NCI-H2171 (cell line): ENCODE data around the gene ICAM5.

Experiments
- DNase-seq: peaks from one replicate; lab custom pipeline; 2025; lab: John Stamatoyannopoulos, UW

ICAM5 gene

DNA sequence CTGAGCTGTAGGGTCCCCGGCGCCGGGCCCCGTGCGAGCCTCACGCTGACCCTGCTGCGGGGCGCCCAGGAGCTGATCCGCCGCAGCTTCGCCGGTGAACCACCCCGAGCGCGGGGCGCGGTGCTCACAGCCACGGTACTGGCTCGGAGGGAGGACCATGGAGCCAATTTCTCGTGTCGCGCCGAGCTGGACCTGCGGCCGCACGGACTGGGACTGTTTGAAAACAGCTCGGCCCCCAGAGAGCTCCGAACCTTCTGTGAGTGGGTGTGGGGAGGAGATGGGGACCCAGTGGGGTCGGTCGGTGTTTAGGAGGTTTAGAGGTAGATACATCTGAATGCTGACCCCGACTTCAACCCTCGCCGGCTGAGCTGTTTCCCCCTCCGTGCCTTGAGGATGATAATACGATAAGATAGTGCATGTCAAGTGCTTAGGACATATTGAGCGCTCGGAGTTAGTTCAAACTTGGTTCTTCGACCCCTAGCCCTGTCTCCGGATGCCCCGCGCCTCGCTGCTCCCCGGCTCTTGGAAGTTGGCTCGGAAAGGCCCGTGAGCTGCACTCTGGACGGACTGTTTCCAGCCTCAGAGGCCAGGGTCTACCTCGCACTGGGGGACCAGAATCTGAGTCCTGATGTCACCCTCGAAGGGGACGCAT, 1.9 kb downstream of the ICAM5 start:
- DNase-seq: no peak

DNA sequence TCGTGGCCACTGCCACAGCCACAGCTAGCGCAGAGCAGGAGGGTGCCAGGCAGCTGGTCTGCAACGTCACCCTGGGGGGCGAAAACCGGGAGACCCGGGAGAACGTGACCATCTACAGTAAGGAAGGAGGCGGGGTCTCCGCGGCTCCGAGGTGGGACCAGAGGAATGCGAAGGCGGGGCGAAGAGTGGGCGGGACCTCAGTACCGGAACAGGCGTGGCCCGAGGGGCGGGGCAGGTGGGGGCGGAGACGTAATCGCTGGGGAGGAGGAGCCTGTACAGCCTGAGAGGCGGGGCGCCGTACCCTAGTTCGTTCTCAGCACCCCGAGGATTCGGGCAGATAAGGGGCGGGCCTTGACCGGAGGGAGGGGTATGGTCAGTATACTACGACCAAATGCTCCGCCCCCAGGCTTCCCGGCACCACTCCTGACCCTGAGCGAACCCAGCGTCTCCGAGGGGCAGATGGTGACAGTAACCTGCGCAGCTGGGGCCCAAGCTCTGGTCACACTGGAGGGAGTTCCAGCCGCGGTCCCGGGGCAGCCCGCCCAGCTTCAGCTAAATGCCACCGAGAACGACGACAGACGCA, 2.5 kb downstream of the ICAM5 start:
- no peak for DNase-seq

DNA sequence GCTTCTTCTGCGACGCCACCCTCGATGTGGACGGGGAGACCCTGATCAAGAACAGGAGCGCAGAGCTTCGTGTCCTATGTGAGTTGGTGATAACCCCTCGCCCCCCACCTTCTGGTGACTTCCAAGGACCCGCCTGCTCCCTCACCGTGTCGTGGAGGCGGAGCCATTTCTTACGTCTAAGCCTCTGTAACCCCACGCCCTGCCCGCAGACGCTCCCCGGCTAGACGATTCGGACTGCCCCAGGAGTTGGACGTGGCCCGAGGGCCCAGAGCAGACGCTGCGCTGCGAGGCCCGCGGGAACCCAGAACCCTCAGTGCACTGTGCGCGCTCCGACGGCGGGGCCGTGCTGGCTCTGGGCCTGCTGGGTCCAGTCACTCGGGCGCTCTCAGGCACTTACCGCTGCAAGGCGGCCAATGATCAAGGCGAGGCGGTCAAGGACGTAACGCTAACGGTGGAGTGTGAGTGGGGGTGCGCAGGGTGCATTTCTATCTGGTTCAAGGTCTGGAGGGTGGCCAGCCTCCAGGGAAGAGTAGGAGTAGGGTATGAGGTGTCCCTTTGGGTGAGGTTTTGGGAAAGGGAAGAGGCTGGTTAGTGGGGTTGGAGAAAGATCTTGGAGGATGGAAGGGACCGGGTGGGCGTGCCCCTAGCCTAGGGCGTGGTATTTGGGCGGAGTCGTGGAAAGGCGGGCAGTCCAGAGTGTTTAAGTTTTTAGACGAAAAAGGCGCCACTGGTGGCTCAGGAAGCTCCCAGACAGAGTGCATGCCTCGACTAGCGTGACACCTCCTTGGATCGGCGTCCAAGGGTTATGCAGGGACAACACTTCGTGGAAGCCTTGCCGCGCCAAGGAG, 3.3 kb downstream of the ICAM5 start:
- DNase-seq: no peak

DNA sequence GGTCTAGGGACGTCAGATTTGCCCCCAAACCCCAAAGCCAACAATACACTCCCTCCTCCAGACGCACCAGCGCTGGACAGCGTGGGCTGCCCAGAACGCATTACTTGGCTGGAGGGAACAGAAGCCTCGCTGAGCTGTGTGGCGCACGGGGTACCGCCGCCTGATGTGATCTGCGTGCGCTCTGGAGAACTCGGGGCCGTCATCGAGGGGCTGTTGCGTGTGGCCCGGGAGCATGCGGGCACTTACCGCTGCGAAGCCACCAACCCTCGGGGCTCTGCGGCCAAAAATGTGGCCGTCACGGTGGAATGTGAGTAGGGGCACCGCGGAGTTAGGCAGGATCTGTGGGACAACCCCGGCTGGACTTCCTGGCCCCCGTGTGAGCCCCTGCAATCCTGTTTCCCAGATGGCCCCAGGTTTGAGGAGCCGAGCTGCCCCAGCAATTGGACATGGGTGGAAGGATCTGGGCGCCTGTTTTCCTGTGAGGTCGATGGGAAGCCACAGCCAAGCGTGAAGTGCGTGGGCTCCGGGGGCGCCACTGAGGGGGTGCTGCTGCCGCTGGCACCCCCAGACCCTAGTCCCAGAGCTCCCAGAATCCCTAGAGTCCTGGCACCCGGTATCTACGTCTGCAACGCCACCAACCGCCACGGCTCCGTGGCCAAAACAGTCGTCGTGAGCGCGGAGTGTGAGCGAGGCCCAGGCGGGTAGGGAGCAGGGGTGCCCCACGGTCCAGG, 4.0 kb downstream of the ICAM5 start:
- no peak for DNase-seq

DNA sequence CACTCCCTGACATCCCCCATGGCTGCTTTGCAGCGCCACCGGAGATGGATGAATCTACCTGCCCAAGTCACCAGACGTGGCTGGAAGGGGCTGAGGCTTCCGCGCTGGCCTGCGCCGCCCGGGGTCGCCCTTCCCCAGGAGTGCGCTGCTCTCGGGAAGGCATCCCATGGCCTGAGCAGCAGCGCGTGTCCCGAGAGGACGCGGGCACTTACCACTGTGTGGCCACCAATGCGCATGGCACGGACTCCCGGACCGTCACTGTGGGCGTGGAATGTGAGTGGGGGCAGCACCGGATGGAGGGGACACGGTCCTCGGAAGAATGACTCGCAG, 4.6 kb downstream of the ICAM5 start:
- no peak for DNase-seq

DNA sequence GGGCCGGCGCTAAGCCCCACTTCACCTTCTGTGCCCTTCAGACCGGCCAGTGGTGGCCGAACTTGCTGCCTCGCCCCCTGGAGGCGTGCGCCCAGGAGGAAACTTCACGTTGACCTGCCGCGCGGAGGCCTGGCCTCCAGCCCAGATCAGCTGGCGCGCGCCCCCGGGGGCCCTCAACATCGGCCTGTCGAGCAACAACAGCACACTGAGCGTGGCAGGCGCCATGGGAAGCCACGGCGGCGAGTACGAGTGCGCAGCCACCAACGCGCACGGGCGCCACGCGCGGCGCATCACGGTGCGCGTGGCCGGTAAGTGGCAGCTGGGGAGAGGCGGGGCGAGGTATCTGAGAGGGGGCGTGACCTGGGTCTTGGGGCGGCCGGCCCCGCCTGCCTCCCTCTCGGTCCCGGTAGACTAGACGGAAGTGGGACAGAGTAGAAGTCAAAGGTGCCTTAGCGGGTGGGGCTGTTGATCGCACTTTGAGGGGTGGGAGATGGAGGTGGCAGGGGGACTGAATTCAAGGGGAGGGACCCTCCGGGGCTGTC, 5.6 kb downstream of the ICAM5 start:
- no peak for DNase-seq

DNA sequence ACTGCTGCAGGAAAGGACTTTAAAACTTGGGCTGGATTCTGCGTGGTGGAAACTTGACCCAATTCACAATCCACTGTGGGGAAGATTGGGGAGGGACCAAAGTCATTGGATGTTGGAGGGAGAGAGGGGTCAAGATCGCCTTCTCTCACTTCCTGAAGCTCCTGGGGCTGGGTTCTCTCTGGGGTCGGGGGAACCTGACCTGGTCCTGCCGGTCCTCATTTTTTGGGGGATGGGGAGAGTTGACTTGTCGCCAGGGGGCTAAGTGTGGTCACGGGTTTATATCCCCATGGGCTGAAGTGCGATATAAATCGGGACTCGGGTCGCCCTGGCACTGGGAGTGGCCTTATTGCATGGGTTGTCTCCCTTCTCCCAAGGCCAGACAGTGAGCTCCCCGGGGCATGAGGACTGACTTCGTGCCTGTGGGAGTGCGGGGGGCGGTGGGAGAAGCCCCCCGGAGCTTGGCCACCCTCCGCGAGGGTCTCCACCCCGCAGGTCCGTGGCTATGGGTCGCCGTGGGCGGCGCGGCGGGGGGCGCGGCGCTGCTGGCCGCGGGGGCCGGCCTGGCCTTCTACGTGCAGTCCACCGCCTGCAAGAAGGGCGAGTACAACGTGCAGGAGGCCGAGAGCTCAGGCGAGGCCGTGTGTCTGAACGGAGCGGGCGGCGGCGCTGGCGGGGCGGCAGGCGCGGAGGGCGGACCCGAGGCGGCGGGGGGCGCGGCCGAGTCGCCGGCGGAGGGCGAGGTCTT, 6.3 kb downstream of the ICAM5 start:
- no peak for DNase-seq

DNA sequence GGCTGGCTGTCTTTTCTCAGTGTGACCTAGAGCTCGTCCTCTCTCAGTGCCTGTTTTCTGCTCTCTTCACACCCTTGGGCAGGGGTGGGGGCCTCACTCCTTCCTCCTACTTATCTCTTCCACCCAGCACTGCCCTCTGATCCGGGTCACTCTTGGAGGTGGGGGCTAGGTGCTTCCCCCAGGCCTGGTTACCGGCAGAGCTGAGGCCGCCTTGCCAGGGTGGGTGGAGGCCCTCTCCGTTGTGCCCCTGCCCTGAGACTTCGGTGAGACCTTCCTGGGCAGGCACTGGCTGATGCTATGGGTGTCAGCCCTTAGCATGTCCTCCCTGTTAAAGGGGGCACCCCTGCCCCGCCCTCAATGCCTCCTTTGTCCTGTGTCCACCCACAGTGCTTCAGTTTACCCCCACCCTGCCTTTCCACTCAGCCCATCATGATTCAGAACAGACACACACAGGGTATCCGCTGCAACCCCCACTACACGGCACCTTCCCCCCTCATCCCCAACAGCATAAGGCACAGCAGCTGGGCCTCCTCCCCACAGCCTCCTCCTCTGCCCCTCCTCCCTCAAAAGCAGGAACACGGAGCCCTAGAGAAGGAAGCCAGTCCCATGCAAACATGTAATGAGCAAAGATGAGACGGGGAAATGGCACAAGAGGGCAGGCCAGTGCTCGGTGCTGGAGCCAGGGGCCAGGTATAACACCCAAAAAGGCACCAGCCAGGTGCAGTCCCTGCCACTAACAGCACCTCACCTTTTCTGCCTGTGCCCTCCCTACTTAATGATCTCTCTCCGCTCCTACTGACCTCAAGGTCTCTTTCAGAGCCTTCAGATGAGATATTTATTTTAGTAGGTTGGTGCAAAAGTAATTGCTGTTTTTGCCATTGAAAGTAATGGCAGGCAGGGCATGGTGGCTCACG, 10.1 kb downstream of the ICAM5 start:
- peak; percentile 52 for DNase-seq

DNA sequence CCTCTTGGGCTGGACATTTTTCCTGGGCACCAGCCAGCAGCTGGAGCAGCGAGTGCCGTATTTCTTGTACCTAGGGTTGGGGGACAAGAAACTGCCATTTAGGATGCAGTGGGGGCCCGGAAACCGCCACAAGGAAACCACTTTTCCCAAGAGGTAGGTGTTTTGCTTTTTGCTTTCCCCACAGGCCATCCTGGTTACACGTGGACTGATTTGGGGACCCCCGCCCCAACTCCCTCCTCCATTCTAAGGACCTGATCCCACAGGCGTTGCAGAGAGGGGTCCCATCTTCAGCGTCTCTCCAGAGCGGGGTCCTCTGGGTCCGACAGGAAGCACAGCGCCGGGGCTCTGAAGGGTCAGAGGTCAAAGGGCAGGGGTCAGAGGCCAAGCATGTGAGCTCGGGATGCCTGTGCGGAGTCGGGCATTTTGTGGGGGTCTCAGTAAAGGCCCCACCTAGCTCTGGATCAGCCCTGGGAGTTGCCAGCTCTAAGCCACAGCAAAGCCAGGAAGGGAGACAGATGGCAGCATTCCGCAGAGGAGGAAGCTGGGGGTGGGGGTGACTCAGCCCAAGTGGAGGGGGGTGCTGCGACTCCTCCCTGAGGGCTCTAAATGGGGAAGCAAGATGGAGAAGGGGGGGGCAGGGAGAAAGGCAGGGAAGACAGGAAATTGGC, 15.5 kb downstream of the ICAM5 start:
- peak; percentile 12 for DNase-seq

DNA sequence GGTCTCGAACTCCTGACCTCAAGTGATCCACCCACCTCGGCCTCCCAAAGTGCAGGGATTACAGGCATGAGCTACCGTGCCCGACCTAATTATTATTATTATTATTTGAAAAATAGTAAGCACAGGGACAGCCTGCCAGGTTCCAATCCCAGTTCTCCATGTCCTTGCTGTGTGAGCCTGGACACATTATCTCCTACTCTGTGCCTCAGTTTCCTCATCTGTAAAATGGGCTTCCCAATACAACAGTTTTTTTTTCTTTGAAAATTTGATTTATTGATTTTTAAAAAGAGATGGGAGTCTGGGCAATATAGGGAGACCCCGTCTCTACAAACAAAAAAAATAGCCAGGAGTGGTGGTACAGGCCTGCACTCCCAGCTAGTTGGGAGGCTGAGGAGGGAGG, 16.6 kb downstream of the ICAM5 start:
- DNase-seq: no peak

DNA sequence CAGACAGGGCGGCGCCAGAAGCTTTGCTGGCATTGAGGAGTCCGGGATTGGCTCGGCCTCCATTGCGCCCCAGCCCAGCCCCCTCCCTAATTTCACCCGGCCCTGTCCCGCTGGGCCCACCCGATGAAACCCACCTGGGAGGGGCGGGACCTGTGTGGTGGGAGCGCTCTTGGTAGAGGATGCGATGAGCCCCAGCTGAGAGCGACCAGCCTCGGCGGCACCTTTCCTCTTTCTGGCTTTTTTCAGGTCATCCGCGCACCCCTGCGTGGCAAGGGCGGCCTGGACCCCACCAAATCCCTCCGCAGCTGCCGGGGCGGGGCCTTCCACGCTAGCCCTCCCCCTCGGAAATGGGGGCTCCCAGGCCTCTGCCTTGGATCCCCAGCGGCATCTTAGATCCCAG, 19.7 kb downstream of the ICAM5 start, which contains the start of gene ZGLP1:
Gene ZGLP1 (minus strand): TSS at position 393 of the 400 bp plus-strand sequence.
- no peak for DNase-seq

DNA sequence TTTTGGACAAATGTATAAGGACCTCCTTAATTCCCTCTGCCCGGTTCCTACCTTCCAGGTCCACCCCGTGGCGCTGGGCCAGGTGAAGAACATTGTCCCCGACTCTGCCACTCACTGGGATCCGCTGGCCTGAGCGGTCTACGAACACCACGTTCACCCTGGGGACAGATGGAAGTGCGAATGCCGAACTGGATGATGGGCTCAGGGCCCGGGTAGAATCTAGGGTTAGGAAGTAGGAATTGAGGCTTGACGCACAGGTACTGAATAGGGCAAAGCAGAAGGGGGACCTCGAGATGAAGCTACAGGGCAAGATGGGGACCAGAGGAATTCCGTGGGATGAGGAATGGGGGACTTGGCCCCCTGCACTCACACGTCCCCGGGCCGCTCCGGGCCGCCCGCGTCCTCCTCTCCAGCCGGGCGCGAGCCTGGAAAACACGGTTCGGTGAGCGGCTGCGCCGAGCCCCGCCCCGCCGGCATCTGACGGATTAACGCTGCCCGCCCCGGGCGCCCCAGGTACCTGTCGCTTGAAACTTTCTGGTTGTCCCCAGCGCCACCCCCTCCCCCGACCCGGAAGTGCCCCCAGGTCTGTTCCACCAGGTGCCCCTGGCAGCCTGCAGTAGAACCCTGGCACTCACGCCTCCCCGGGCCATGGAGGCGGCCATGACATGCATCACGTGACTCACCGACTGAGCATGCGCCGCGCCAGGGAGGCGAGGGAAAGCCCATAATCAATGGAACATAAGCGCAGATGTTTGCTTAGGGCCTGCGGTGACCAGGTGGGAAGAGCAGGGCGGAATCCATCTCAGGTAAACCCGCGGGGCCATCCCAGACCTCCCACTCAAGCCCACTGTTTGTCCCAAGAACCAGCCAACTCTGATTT, 25.8 kb downstream of the ICAM5 start, which contains the start of gene FDX2:
Gene FDX2 (minus strand): TSS at position 681 of the 880 bp plus-strand sequence. CDS start 19 bp downstream, at position 662.
- DNase-seq: peak; percentile 87

DNA sequence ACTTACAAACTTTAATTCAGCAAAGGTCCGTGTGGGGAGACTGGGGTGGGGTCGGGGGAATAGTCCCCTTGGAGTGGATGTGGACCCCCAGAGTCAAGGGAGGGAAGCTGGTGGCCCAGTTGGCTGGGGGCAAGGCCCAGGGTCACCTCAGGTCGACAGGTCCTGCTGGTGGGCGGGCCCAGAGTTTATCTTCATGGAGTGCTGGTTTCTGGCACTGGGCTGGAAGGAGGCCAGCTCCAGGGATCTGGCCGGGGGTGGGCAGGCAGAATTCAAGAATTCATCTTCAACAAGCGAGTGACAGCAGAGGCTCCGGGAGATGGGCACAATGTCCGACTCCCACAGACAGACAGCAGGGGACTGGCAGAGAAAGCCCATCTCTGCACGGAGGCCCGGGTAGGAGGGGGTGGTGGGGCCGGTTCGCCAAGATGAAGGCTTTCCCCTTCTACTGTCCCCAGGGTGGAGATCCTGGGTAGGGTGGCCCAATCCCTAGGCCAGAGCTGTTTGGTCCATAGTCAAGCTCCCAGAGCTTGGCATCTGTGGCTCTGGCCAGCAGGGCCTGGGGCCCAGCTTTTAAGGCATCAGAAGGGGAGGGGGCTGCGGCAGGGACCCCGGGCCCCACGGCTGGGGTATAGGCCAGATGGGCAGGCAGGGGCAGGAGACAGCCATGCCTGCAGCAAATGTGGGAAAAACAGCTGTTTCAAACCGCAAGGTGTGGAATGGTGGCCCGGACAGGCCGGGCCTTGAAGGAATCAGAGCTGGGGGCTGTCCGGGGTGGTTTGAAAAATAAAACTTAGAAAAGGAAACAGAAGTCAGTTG, 26.7 kb downstream of the ICAM5 start:
- DNase-seq: no peak

DNA sequence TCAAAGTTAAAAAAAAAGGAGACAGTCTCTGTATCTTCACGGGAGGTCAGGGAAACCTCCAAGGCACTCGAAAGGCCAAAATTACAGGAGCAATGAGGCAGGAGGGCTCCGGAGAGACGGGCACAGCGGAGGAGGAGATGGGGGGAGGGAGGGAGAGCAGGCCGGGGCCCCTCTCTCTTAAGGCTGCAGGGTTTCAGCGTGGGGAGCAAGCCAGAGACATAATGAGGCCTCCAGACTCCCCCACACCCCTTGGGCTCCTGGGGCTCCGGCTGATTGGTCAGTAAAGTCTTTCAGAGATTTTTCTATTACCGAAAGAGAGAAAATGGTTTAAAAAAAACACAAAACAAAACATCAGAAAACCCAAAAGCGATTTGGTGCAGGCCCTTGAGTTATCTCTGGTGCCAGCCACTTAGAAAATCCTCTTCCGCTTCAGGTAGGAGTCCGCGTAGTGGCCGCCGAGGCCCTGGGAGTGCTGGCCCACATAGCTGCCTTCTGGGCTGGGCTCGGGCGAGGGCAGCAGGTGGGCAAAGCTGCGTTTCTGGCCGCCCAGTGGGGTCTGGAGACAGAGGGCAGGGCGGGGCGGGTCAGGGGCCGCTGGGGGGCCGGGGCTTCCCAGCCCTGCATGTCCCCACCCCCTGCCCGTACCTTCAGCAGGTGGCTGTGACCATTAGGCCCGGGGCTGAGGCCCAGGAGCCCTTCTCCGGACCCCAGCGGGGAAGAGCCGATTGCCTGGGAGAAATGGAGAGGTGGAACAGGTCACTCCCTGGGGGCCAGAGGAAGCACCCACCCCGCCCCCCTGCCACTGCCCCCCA, 27.5 kb downstream of the ICAM5 start:
- DNase-seq: no peak

DNA sequence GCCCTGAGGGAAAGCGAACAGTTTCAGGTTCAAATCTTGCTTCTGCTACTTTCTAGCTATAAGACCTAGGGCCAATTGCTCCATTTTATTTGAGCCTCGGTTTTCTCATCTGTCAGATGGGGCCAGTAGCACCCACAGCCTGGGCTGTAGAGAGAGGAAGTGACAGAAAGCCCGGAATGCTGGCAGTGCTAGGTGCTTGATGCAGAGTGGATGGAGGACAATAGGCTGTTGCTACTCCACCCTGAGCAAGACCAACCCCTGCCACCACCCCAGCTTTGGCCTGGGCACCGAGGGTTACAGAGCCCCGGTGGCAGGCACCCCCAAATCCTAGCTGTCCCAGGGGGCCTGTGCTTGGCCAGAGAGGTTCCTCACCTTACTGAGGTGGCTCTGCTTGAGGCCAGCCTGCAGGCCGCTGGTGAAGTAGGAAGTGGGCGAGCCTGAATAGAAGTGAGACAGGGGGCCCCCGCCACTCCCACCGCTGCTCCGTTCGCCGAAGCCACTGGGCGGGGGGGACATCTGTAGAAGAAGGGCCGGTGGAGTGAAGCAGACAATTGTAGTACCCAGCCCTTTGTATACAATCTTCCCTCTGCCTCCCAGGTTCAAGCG, 28.2 kb downstream of the ICAM5 start:
- DNase-seq: no peak

DNA sequence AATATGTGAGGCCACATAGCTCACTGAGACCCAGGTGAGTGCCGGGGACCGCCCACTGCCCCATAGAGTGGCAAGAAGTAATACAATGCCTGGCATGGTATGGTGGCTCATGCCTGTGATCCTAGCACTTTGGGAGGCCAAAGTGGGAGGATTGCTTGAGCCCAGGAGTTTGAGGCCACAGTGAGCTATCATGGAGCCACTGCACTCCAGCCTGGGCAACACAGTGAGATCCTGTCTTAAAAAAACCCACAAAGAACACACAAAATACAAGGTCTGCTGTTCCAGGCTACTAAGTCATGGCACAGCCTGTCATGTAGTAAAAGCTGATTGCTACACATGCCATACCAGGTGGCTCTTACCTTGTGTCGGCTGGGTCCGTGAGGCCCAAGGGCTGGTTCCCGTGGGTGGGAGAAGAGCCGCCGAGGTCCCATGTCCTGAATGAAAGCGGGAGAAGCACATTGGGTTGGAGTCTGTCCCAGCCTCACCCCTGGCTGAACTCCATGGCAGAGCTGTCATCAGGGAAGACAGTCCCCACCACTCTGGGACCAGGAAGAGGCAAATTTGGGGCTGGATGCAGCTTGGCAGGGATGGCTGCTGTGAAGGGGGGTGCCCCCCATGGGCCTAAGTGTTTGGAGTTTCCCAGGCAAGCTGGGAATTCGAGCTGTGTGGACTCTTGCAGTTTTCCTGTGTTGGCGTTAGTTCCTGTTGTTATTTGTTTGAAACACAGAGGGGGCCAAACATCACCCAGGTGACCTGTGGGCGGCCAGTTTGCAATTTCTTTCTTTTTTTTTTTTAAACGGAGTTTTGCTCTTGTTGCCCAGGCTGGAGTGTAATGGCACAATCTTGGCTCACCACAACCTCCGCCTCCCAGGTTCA, 29.3 kb downstream of the ICAM5 start:
- DNase-seq: no peak
